OCI-LY7 (cell line): ENCODE data around the gene KCNQ1. TPM values are rescaled to one million over a fixed set of nuclear protein-coding genes. Genes with fewer than 3 reads are reported as not detected.

Experiments
- BruUV-seq: library from RNA; stranded (reverse); fragments of 400-500 nt; replicated peaks from 2 replicates; lab custom pipeline; 2021; lab: Mats Ljungman, UMichigan
- CTCF ChIA-PET: fragments of 300-600 bp; sonication (Branson Sonifier 250); formaldehyde crosslinking; loops from one replicate; lab custom pipeline; 2022; ENCODE audit warnings: antibody characterized with exemption; ENCODE audit not compliant: unreplicated experiment; lab: Charles Lee
- POLR2A ChIA-PET: fragments of 300-600 bp; sonication (Branson Sonifier 250); formaldehyde crosslinking; loops from one replicate; lab custom pipeline; 2022; ENCODE audit warnings: antibody characterized with exemption; lab: Charles Lee
- DNase-seq: peaks from one replicate; pipeline ENCODE4 v3.0.0-alpha.2; 2015; ENCODE audit warnings: low spot score
- H2AFZ ChIP-seq: fragments of 200-600 bp; sonication (generic), shearing (Covaris generic); 2 replicates; pipeline ENCODE4 v1.6.1; 2014; ENCODE audit warnings: mild to moderate bottlenecking, antibody characterized with exemption, low read length, moderate library complexity
- H3K27ac ChIP-seq: fragments of 200-600 bp; sonication (generic); 2 replicates; pipeline ENCODE4 v1.5.1; 2014; ENCODE audit warnings: mixed run types, low read depth, mild to moderate bottlenecking, moderate library complexity, low read length, inconsistent platforms; ENCODE audit not compliant: poor library complexity, severe bottlenecking
- H3K36me3 ChIP-seq: fragments of 200-600 bp; sonication (generic); 2 replicates; pipeline ENCODE4 v1.6.1; 2014; ENCODE audit warnings: mild to moderate bottlenecking, antibody characterized with exemption, low read length, moderate library complexity, mixed read lengths; ENCODE audit not compliant: insufficient read depth
- H3K4me1 ChIP-seq: fragments of 200-600 bp; sonication (generic); 2 replicates; pipeline ENCODE4 v1.5.1; 2014; ENCODE audit warnings: mild to moderate bottlenecking, low read length; ENCODE audit not compliant: insufficient read depth, poor library complexity, severe bottlenecking
- H3K4me2 ChIP-seq: fragments of 200-600 bp; sonication (generic); 2 replicates; pipeline ENCODE4 v1.6.1; 2014; ENCODE audit warnings: mild to moderate bottlenecking, low read length
- H3K4me3 ChIP-seq: fragments of 200-600 bp; sonication (generic); 2 replicates; pipeline ENCODE4 v1.5.1; 2014; ENCODE audit warnings: mild to moderate bottlenecking, low read depth, low read length; ENCODE audit not compliant: poor library complexity, severe bottlenecking
- H3K79me2 ChIP-seq: fragments of 200-600 bp; sonication (generic); 2 replicates; pipeline ENCODE4 v1.6.1; 2016; ENCODE audit warnings: low read depth, mild to moderate bottlenecking, low read length, moderate library complexity, mixed read lengths; ENCODE audit not compliant: insufficient read depth
- H3K9me2 ChIP-seq: fragments of 200-600 bp; sonication (generic); 2 replicates; pipeline ENCODE4 v1.6.1; 2016; ENCODE audit warnings: mild to moderate bottlenecking, low read length, mixed read lengths; ENCODE audit not compliant: insufficient read depth
- H3K9me3 ChIP-seq: fragments of 200-600 bp; sonication (generic); 2 replicates; pipeline ENCODE4 v1.6.1; 2014; ENCODE audit warnings: mild to moderate bottlenecking, mixed run types, low read length, mixed read lengths
- H4K20me1 ChIP-seq: fragments of 200-600 bp; sonication (generic); 2 replicates; pipeline ENCODE4 v1.6.1; 2014; ENCODE audit warnings: mild to moderate bottlenecking, antibody characterized with exemption, low read length, moderate library complexity, mixed read lengths; ENCODE audit not compliant: insufficient read depth
- CTCF ChIP-seq: fragments of 200-600 bp; sonication (generic); conservative IDR thresholded peaks from 2 replicates; pipeline ENCODE4 v1.5.1; 2014; ENCODE audit warnings: mild to moderate bottlenecking, antibody characterized with exemption, low read length, moderate library complexity, mixed read lengths
- EZH2phosphoT487 ChIP-seq: fragments of 200-600 bp; sonication (generic); IDR thresholded peaks from 2 replicates; pipeline ENCODE4 v1.6.1; 2018; ENCODE audit warnings: low read depth, borderline replicate concordance, mild to moderate bottlenecking, mixed run types, antibody characterized with exemption, low read length, moderate library complexity, mixed read lengths
- intact Hi-C: fragments of 100-400 bp; cut with micrococcal nuclease; formaldehyde crosslinking; loops from one replicate; pipeline ENCODE4 v1.10.0; 2022; ENCODE audit not compliant: unreplicated experiment
- total RNA-seq, 2 experiments: library from RNA; depleted of rRNA in 1 of 2; stranded (reverse); fragments of >200 nt in 1 of 2; shearing (Covaris generic) in 1 of 2; gene quantifications; 2 replicates each; pipeline ENCODE4 v1.2.3, GENCODE V29; 2014 to 2022

Gene KCNQ1
- total RNA-seq, 2 experiments from 2014 or later = 0.22 to 1.3 TPM

GRCh38 chr11:2858995-2859698 lies 414.3 kb downstream of the KCNQ1 start:
- Histone ChIP-seq H3K4me3 (no peak overlapping the region), H3K27ac (no peak overlapping the region), H3K4me1 (no peaks in the 10 kb centered on the region), H3K9me2 (no peaks in the 10 kb centered on the region), H4K20me1 (no peaks in the 10 kb centered on the region), H2AFZ (no peak overlapping the region), H3K4me2 (no peak overlapping the region), H3K9me3 (no peaks in the 10 kb centered on the region), H3K79me2 (no peaks in the 10 kb centered on the region), H3K36me3 (no peaks in the 10 kb centered on the region)
- no TSS peak for BruUV-seq
- DNase-seq = no peak
- TF ChIP-seq EZH2phosphoT487 (no peak), CTCF (no peak)
- ChIA-PET CTCF (no interaction called here), POLR2A (no interaction called here)
- intact Hi-C loops = no loop called here

- Histone ChIP-seq H2AFZ (no peak overlapping the region), H3K4me1 (no peaks in the 10 kb centered on the region), H3K79me2 (no peaks in the 10 kb centered on the region), H3K27ac (no peak overlapping the region), H3K4me3 (no peak overlapping the region), H3K4me2 (no peak overlapping the region), H3K9me2 (no peaks in the 10 kb centered on the region), H4K20me1 (no peaks in the 10 kb centered on the region), H3K9me3 (no peaks in the 10 kb centered on the region), H3K36me3 (no peaks in the 10 kb centered on the region)
- no peak for DNase-seq
- ChIA-PET POLR2A (no interaction called here), CTCF (no interaction called here)
- intact Hi-C loops = no loop called here
- BruUV-seq = no TSS peak
- TF ChIP-seq CTCF (no peak), EZH2phosphoT487 (no peak)
These were observed 414.9 kb downstream of the KCNQ1 start for GRCh38 chr11:2859699-2860037.

- Histone ChIP-seq H3K4me3 (no peak overlapping the region), H3K79me2 (no peaks in the 10 kb centered on the region), H4K20me1 (no peaks in the 10 kb centered on the region), H3K27ac (no peak overlapping the region), H3K9me2 (no peaks in the 10 kb centered on the region), H2AFZ (no peak overlapping the region), H3K4me1 (no peaks in the 10 kb centered on the region), H3K4me2 (no peak overlapping the region), H3K9me3 (no peaks in the 10 kb centered on the region), H3K36me3 (no peaks in the 10 kb centered on the region)
- BruUV-seq = no TSS peak
- DNase-seq = no peak
- ChIA-PET CTCF (no interaction called here), POLR2A (no interaction called here)
- intact Hi-C loops = no loop called here
- TF ChIP-seq EZH2phosphoT487 (no peak), CTCF (no peak)
These were observed 415.8 kb downstream of the KCNQ1 start for GRCh38 chr11:2860636-2861035.
